Activated T-cell treated with anti-CD3 and anti-CD28 coated beads, Interleukin-2, amount 50 U/mL, for 24 hours (primary cell): Measurements from ENCODE around the gene PRR5.

Source experiments
- DNase-seq: peaks from one replicate; pipeline ENCODE4 v3.0.0-alpha.2; 2020
- H3K27ac Mint-ChIP-seq: 2 replicates; pipeline ENCODE4 v1.8.0; 2020; ENCODE audit warnings: mild to moderate bottlenecking, mixed read lengths
- H3K27me3 Mint-ChIP-seq: 2 replicates; pipeline ENCODE4 v1.8.0; 2020; ENCODE audit warnings: mixed read lengths
- H3K36me3 Mint-ChIP-seq: 2 replicates; pipeline ENCODE4 v1.8.0; 2020; ENCODE audit warnings: low read depth, mixed read lengths
- H3K4me1 Mint-ChIP-seq: 2 replicates; pipeline ENCODE4 v1.8.0; 2020; ENCODE audit warnings: low read depth, mixed read lengths
- H3K4me3 Mint-ChIP-seq: 2 replicates; pipeline ENCODE4 v1.8.0; 2020; ENCODE audit warnings: mild to moderate bottlenecking, moderate library complexity, mixed read lengths
- H3K9me3 Mint-ChIP-seq: 2 replicates; pipeline ENCODE4 v1.8.0; 2020; ENCODE audit warnings: mixed read lengths

The PRR5 gene

DNA sequence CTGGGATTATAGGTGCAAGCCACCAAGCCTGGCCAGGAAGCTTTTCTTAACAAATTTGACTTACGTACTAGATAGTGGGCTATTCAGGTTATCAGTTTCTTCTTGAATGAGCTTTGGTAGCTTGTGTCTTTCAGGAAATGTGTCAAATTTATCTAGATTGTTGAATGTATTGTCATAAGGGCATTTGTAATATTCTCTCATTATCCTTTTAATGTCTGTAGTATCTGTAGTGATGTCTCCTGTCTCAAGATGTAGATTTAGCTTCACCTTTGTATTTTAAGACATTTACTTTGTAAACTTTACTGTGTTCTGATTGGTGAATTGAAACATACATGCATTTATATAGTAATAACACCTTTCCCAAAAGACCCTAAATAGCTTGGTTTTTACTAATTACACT is 71.1 kb downstream of the PRR5 start:
- H3K27ac Mint-ChIP-seq: no peak overlapping the region
- H3K9me3 Mint-ChIP-seq: peaks cover 16% of the 10 kb centered on the region
- H3K4me3 Mint-ChIP-seq: no peak overlapping the region
- no peaks in the 10 kb centered on the region for H3K36me3 Mint-ChIP-seq
- H3K4me1 Mint-ChIP-seq: no peaks in the 10 kb centered on the region
- no peak for DNase-seq
- H3K27me3 Mint-ChIP-seq: peaks cover 4% of the 10 kb centered on the region

DNA sequence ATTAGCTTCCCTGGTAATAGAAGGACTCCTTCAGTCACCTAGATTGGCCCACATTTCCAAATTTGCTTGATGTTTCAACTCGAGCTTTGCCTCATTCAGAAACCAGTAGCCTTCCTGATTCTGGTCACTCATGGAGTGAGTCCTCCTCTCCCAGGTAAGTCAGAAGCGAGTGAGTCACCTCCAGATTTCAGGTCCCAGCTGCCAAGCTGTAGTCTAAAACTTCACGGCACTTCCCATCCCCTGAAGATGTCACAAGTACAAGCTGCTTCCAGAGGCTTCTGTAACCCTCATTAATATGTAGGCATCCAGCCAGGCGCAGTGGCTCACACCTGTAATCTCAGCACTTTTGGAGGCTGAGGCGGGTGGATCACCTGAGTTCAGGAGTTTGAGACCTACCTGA is 73.9 kb downstream of the PRR5 start:
- Mint-ChIP-seq H3K9me3 (peaks cover 16% of the 10 kb centered on the region), H3K27me3 (peaks cover 6% of the 10 kb centered on the region), H3K27ac (no peak overlapping the region), H3K4me1 (no peaks in the 10 kb centered on the region), H3K4me3 (no peak overlapping the region), H3K36me3 (no peaks in the 10 kb centered on the region)
- DNase-seq: no peak

DNA sequence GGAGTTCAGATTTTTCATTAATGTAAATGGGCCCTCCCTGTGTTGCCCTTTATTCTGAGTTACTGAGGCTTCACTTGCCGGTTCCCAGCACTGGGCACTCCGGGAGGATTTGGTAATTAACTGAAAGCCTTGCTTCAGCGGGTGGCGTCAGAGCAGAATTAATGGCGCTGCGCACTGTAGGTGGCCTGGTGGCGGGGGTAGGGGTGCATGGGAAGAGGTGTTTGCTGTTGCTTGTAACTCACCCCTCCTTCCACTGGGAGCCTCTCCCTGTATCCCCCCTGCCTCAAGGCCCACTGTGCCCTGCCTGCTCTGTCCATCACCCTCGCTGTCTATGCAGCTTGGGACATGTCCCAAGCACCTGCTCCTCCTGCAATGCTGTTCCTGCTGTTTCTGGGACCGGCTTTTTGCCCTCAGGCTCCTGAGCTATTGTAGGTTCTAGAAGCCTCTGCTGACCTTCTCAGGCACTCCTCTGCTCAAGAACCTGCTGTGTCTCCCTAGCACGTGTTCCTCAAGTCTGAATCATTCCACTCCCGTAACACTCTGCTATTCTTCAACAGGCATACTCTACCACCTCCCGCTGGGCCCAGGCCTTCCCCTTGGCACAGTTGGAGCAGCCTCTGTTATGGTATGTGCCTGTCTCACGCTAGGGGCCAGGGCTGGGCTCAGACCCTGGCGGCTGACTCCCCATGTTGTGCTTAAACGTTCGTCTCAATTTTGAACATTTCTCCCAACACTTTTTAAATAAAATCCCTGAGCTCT is 74.8 kb downstream of the PRR5 start:
- Mint-ChIP-seq H3K27me3 (peaks cover 9% of the 10 kb centered on the region), H3K4me1 (no peaks in the 10 kb centered on the region), H3K27ac (no peak overlapping the region), H3K9me3 (peaks cover 16% of the 10 kb centered on the region), H3K36me3 (no peaks in the 10 kb centered on the region), H3K4me3 (no peak overlapping the region)
- no peak for DNase-seq

DNA sequence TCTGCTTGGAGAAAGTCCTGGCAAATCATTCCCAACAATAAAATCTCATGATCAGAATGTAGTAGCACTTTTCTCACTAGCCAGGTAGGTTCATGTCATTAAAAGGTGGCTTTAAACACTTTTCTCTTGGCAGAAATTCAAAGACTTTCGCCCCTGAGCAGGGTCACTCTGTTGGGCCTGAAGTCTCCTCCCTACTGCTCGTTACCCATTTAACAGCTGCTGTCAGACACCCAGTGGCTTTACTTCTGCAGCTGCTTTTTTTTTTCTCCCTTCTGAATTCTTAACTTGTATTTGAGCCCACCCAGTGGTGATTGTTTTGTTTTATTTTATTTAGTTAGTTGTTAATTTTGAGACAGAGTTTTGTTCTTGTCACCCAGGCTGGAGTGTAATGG is 75.4 kb downstream of the PRR5 start:
- Mint-ChIP-seq H3K27me3 (peaks cover 10% of the 10 kb centered on the region), H3K4me3 (no peak overlapping the region), H3K27ac (no peak overlapping the region), H3K9me3 (peaks cover 15% of the 10 kb centered on the region), H3K36me3 (no peaks in the 10 kb centered on the region), H3K4me1 (no peaks in the 10 kb centered on the region)
- DNase-seq: no peak

DNA sequence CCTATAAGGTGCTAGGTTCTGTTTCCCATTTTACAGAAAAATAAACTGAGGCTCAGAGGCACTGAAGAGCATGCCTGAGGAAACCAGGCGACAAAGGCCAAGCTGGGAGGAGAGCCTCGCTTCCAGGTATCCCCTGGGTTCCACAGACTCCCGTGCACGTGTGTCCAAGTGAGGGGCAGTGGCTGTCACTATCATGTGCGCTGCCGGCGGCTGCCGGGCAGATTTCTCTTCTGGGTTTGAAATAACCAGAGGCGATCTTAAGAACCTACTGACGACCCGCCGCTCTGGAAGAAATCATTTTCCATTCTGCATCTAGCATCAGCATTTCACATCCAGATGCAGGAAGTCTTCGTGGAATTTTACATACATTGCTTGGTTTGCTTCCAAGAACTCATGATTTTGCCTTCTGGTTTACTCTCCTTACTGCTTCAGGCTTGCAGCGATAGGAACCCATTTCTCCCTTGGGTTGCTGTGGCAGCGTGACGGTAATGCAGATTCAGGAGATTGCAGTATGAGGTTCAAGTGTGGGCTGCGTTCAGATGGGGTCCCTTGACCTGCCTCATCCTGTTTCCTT is 79.0 kb downstream of the PRR5 start:
- no peak overlapping the region for H3K4me3 Mint-ChIP-seq
- DNase-seq: no peak
- H3K27me3 Mint-ChIP-seq: peaks cover 26% of the 10 kb centered on the region
- H3K36me3 Mint-ChIP-seq: no peaks in the 10 kb centered on the region
- H3K9me3 Mint-ChIP-seq: no peaks in the 10 kb centered on the region
- H3K4me1 Mint-ChIP-seq: no peaks in the 10 kb centered on the region
- no peak overlapping the region for H3K27ac Mint-ChIP-seq

DNA sequence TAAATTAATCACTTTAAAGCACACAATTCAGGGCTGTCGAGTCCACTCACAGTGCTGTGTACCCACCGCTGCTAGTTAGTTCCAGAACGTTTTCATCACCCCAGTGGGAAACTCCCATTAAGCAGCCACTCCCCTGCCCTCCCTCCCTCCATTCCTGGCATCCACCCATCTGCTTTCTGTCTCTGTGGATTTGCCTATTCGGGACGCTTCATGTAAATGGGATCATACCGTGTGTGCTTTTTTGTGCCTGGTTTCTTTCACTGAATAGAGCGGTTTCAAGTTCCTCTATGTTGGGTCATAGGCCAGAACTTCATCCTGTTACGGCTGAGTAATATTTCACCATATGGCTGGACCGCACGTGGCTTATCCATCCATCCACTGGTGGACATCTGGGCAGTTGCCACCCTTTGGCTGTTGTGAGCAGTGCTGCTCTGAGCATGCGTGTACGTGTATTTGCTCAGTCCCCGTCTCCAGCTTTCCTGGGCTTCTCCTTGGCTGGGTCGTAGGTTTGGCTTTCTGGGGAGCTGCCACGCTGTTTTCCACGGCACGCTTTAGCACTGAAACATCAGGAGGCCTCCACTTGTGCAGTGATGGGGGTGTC is 80.5 kb downstream of the PRR5 start:
- Mint-ChIP-seq H3K27ac (no peak overlapping the region), H3K4me3 (no peak overlapping the region), H3K27me3 (peaks cover 26% of the 10 kb centered on the region), H3K9me3 (no peaks in the 10 kb centered on the region), H3K4me1 (no peaks in the 10 kb centered on the region), H3K36me3 (no peaks in the 10 kb centered on the region)
- no peak for DNase-seq

DNA sequence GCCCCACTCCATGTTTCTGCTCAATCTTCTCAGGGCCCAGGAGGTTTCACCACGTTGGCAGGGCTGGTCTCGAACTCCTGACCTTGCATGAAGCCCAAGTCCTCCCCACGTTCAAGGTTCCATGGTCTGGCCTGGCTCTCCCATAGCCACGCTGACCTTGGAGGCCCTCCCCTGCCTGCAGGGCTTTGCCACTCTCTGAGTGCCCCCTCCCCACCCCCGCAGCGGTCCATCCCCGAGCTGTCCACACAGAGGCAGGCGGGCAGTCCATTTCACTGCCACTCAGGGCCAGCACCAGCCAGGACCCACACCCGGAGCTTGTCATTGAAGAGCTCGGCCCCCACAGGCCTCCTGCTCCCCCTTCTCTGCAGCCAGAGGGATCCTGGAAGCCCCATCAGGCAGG is 81.1 kb downstream of the PRR5 start:
- Mint-ChIP-seq H3K36me3 (no peaks in the 10 kb centered on the region), H3K27ac (no peak overlapping the region), H3K27me3 (peaks cover 26% of the 10 kb centered on the region), H3K4me1 (no peaks in the 10 kb centered on the region), H3K4me3 (no peak overlapping the region), H3K9me3 (no peaks in the 10 kb centered on the region)
- DNase-seq: no peak

DNA sequence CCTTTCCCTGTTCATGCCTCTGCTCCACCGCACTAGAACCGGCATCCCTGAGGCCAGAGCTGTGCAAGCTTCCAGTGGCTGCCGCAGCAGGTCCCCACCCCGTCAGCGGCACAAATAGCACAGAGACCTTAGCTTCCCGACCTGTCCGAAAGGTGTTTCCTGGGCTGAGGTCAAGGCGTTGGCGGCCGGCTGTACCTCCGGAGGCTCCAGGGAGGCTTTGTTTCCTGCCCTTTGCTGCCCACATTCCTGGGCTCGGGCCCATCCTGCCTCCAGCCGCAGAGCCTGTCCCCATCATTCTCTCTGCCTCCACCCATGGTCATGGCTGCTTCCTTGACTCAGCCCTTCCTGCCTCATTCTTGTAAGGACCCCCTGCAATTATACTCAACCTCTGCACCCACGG is 81.6 kb downstream of the PRR5 start:
- H3K4me3 Mint-ChIP-seq: no peak overlapping the region
- no peak overlapping the region for H3K27ac Mint-ChIP-seq
- DNase-seq: no peak
- no peaks in the 10 kb centered on the region for H3K36me3 Mint-ChIP-seq
- H3K9me3 Mint-ChIP-seq: no peaks in the 10 kb centered on the region
- no peaks in the 10 kb centered on the region for H3K4me1 Mint-ChIP-seq
- peaks cover 26% of the 10 kb centered on the region for H3K27me3 Mint-ChIP-seq

DNA sequence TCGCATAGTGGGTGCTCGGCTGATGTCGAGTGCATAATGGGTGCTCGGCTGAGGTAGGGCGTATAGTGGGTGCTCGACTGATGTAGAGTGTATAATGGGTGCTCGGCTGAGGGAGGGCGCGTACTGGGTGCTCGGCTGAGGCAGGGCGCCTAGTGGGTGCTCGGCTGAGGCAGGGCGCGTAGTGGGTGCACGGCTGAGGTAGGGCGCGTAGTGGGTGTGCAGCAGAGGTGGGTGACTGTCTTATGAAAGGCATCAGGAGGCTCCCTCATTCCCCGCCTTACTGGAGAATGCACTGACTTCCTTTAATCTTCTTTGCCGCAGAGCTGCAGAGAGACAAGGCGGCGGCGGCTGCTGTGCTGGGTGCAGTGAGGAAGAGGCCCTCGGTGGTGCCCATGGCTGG is 84.1 kb downstream of the PRR5 start:
- no peak for DNase-seq
- Mint-ChIP-seq H3K27ac (no peak overlapping the region), H3K4me3 (no peak overlapping the region), H3K9me3 (no peaks in the 10 kb centered on the region), H3K27me3 (peaks cover 20% of the 10 kb centered on the region), H3K36me3 (no peaks in the 10 kb centered on the region), H3K4me1 (no peaks in the 10 kb centered on the region)

DNA sequence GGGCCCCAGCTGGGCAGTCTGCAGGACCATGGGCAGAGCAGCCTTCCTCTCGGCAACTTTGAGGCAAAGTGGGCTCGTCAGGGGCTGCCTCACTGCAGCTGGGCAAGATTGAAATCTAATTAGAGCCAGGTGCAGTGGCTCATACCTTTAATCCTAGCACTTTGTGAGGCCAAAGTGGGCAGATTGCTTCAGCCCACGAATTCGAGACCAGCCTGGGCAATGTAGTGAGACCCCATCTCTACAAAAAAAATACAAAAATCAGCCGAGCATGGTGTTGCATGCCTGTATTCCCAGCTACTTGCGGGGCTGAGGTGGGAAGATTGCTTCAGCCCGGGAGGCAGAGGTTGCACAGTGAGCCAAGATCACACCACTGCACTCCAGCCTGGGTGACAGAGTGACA is 84.6 kb downstream of the PRR5 start:
- Mint-ChIP-seq H3K27me3 (peaks cover 20% of the 10 kb centered on the region), H3K4me1 (no peaks in the 10 kb centered on the region), H3K9me3 (no peaks in the 10 kb centered on the region), H3K36me3 (no peaks in the 10 kb centered on the region), H3K27ac (no peak overlapping the region), H3K4me3 (no peak overlapping the region)
- DNase-seq: no peak
